Osteocyte (in vitro differentiated cells): ENCODE data around the gene GREB1. TPM values are rescaled to one million over a fixed set of nuclear protein-coding genes. Genes with fewer than 3 reads are reported as not detected.

Experiments used
- DNase-seq: peaks from one replicate; pipeline ENCODE4 v3.0.0; 2021; ENCODE audit warnings: mixed read lengths; ENCODE audit not compliant: unreplicated experiment; ENCODE audit errors: extremely low spot score
- H3K27ac Mint-ChIP-seq: one replicate; pipeline ENCODE4 v1.8.0; 2021; ENCODE audit warnings: mild to moderate bottlenecking, mixed read lengths; ENCODE audit not compliant: unreplicated experiment
- H3K27me3 Mint-ChIP-seq: one replicate; pipeline ENCODE4 v1.8.0; 2021; ENCODE audit warnings: mixed read lengths; ENCODE audit not compliant: unreplicated experiment
- H3K36me3 Mint-ChIP-seq: one replicate; pipeline ENCODE4 v1.8.0; 2021; ENCODE audit warnings: mixed read lengths; ENCODE audit not compliant: unreplicated experiment
- H3K4me1 Mint-ChIP-seq: one replicate; pipeline ENCODE4 v1.8.0; 2021; ENCODE audit warnings: mixed read lengths; ENCODE audit not compliant: unreplicated experiment
- H3K4me3 Mint-ChIP-seq: one replicate; pipeline ENCODE4 v1.8.0; 2021; ENCODE audit warnings: mild to moderate bottlenecking, moderate library complexity, mixed read lengths; ENCODE audit not compliant: unreplicated experiment
- H3K9me3 Mint-ChIP-seq: one replicate; pipeline ENCODE4 v1.8.0; 2021; ENCODE audit warnings: mixed read lengths; ENCODE audit not compliant: unreplicated experiment
- microRNA-seq: library from miRNA; unstranded; fragments of <30 nt; microRNA quantifications from one replicate; pipeline ENCODE4 v1.1.0, GENCODE V29; 2020; ENCODE audit not compliant: unreplicated experiment
- total RNA-seq: library from RNA; stranded (reverse); gene quantifications from 2 replicates; pipeline ENCODE4 v1.2.1, GENCODE V29; 2021
- TF ChIP-seq, protein P1 (sequence below): fragments of 200-600 bp; sonication (generic); IDR thresholded peaks from 2 replicates; pipeline ENCODE4 v1.5.0; 2021; ENCODE audit warnings: antibody characterized with exemption, mild to moderate bottlenecking, moderate library complexity

GREB1 gene
- total RNA-seq, 1 donor from 2014 or later: 0.54 TPM

DNA sequence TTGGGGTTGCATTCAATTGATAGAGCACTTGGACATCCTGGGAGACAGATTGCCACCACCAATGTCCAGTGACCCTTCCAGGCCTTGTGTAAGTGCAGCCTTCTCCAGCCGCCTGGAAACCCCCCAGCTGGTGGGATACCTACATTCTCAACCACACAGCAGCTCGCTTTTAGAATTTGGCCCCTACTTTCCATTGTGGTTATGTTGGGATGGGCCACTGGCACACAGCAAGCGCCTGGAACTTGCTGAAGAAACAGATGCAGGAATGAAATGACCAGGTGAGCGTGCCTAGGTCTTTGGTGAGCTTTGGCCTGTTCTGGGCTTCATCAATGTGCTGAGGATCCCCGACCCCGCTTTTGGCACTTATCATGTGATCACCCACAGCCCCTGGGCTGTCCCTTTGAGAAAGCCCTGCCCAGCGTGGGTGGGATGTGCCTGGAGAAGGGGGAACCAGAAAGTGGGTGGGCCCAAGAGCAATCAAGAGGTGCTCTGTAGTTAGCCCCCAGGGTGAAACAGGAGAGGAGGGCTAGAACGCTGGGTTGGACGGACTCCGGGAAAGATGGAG lies 152.1 kb downstream of the GREB1 start:
- peaks cover 27% of the 10 kb centered on the region for H3K27me3 Mint-ChIP-seq
- H3K27ac Mint-ChIP-seq: no peak overlapping the region
- no peak overlapping the region for H3K4me3 Mint-ChIP-seq
- peaks cover 3% of the 10 kb centered on the region for H3K36me3 Mint-ChIP-seq
- H3K9me3 Mint-ChIP-seq: no peaks in the 10 kb centered on the region
- TF ChIP-seq, protein P1, sequence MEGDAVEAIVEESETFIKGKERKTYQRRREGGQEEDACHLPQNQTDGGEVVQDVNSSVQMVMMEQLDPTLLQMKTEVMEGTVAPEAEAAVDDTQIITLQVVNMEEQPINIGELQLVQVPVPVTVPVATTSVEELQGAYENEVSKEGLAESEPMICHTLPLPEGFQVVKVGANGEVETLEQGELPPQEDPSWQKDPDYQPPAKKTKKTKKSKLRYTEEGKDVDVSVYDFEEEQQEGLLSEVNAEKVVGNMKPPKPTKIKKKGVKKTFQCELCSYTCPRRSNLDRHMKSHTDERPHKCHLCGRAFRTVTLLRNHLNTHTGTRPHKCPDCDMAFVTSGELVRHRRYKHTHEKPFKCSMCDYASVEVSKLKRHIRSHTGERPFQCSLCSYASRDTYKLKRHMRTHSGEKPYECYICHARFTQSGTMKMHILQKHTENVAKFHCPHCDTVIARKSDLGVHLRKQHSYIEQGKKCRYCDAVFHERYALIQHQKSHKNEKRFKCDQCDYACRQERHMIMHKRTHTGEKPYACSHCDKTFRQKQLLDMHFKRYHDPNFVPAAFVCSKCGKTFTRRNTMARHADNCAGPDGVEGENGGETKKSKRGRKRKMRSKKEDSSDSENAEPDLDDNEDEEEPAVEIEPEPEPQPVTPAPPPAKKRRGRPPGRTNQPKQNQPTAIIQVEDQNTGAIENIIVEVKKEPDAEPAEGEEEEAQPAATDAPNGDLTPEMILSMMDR: no peak
- H3K4me1 Mint-ChIP-seq: peaks cover 23% of the 10 kb centered on the region
- DNase-seq: no peak

GRCh38 chr2:11687736-11688135 lies 153.9 kb downstream of the GREB1 start:
- no peak for DNase-seq
- Mint-ChIP-seq H3K36me3 (peaks cover 3% of the 10 kb centered on the region), H3K4me1 (peaks cover 20% of the 10 kb centered on the region), H3K27ac (peak overlapping the region; percentile 75), H3K27me3 (peaks cover 27% of the 10 kb centered on the region), H3K9me3 (no peaks in the 10 kb centered on the region), H3K4me3 (peak overlapping the region; percentile 68)
- TF ChIP-seq, protein P1: no peak

GRCh38 chr2:11688222-11689069 lies 154.6 kb downstream of the GREB1 start:
- peaks cover 22% of the 10 kb centered on the region for H3K27me3 Mint-ChIP-seq
- H3K36me3 Mint-ChIP-seq: peaks cover 3% of the 10 kb centered on the region
- H3K27ac Mint-ChIP-seq: peak overlapping the region; percentile 75
- DNase-seq: peak; percentile 91
- H3K4me1 Mint-ChIP-seq: peaks cover 20% of the 10 kb centered on the region
- peak overlapping the region; percentile 68 for H3K4me3 Mint-ChIP-seq
- TF ChIP-seq, protein P1: peak; percentile 93
- no peaks in the 10 kb centered on the region for H3K9me3 Mint-ChIP-seq

- Mint-ChIP-seq H3K36me3 (no peaks in the 10 kb centered on the region), H3K27ac (no peak overlapping the region), H3K4me1 (peaks cover 13% of the 10 kb centered on the region), H3K4me3 (no peak overlapping the region), H3K27me3 (peaks cover 9% of the 10 kb centered on the region), H3K9me3 (no peaks in the 10 kb centered on the region)
- no peak for DNase-seq
- TF ChIP-seq, protein P1: no peak
These were observed 157.3 kb downstream of the GREB1 start for GRCh38 chr2:11691076-11691660.

Small RNAs within 50 kb of the gene (microRNA-seq; reads per million reads assigned to microRNA genes)
- not detected for gene MIR4429

Other genes starting within 250 kb of the GREB1 start
- 49.6 and 56.4 TPM in 2 replicates for gene ROCK2, start 189.4 kb upstream of the GREB1 start, total RNA-seq
- 14.8 and 16.9 TPM in 2 replicates for gene E2F6, start 67.9 kb upstream of the GREB1 start, total RNA-seq
- gene NTSR2, start 136.2 kb downstream of the GREB1 start, total RNA-seq: not detected in 2 replicates
- 24.1 and 26.7 TPM in 2 replicates for gene LPIN1, start 212.6 kb downstream of the GREB1 start, total RNA-seq